Body of pancreas (tissue), 4 donors: ENCODE data around the gene PLAAT4.

ENCODE experiments used
- CTCF ChIP-seq, 7 experiments: fragments of 450-650 bp in 4 of 7; fragments of 200-600 bp in 3 of 7; sonication (generic) in 3 of 7; IDR thresholded peaks; one replicate each; pipeline ENCODE4 v1.5.1; 2016 to 2019; ENCODE audit warnings: antibody characterized with exemption in 7 of 7
- POLR2A ChIP-seq, 3 donors: fragments of 450-650 bp; IDR thresholded peaks; one replicate each; pipeline ENCODE4 v1.6.1; 2016; ENCODE audit warnings: antibody characterized with exemption in 3 of 3, mild to moderate bottlenecking in 2 of 3

DNA sequence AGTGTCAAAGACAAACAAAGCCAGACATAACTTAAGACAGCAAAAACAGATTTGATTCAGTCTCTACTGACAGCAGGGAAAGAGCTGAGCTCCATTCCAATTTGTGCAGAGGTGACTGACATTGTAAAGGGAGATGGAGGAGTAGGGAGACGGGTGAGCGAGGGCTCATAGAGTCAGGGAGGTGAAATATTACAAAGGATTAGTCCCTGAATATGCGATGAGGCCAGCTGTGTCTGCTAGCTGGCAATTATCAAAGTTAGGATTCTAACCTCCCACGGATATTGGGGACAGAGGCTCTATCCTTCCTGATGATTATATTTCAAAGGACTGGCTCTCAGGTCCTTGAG lies 18.2 kb downstream of the PLAAT4 start:
- TF ChIP-seq CTCF (IDR thresholded peaks at IDR 0.05) (no peak), POLR2A (IDR thresholded peaks at IDR 0.05) (no peak)
